ENCODE data around the gene CHP2. TPM values are rescaled to one million over a fixed set of nuclear protein-coding genes. Genes with fewer than 3 reads are reported as not detected.
"Not testable (repeated sequence)": the region's sequence is repeated elsewhere in the genome, so short reads cannot be mapped to it uniquely, and the experiment has no call there.

The CHP2 gene
- total RNA-seq, 1 donor from 2014 or later, result not detected

DNA sequence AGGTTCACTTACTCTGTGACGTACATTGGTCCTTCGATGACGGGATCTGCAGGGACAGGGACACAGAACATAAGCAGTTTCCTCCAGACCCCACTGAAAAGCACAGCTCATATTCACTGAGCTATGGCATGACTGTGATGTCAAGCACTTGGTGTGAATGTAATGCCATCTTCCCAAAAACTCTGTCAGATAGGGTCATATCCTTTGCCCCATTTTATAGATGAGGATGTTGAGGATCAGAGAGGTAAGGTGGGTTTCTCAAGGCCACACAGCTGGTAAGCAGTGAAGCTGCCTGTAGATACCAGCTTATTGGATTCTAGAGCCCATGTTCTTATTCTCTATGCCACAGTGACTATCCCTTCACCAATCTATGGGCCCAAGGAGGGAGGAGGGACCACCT lies 44.3 kb upstream of the CHP2 start:
- Mint-ChIP-seq H3K4me3 (no peak overlapping the region), H3K36me3 (ENCODE audit: low read depth) (no peaks in the 10 kb centered on the region), H3K9me3 (peaks cover 7% of the 10 kb centered on the region), H3K27me3 (peaks cover 40% of the 10 kb centered on the region), H3K27ac (no peak overlapping the region), H3K4me1 (no peaks in the 10 kb centered on the region)
- ChIA-PET CTCF (no interaction called here), POLR2A (no interaction called here)
- TF ChIP-seq, protein P1, sequence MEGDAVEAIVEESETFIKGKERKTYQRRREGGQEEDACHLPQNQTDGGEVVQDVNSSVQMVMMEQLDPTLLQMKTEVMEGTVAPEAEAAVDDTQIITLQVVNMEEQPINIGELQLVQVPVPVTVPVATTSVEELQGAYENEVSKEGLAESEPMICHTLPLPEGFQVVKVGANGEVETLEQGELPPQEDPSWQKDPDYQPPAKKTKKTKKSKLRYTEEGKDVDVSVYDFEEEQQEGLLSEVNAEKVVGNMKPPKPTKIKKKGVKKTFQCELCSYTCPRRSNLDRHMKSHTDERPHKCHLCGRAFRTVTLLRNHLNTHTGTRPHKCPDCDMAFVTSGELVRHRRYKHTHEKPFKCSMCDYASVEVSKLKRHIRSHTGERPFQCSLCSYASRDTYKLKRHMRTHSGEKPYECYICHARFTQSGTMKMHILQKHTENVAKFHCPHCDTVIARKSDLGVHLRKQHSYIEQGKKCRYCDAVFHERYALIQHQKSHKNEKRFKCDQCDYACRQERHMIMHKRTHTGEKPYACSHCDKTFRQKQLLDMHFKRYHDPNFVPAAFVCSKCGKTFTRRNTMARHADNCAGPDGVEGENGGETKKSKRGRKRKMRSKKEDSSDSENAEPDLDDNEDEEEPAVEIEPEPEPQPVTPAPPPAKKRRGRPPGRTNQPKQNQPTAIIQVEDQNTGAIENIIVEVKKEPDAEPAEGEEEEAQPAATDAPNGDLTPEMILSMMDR (IDR thresholded peaks at IDR 0.05), result no peak
- no peak for DNase-seq
- ATAC-seq (ENCODE audit: low read depth), result no peak
- intact Hi-C loops (cut with micrococcal nuclease), result no loop called here

DNA sequence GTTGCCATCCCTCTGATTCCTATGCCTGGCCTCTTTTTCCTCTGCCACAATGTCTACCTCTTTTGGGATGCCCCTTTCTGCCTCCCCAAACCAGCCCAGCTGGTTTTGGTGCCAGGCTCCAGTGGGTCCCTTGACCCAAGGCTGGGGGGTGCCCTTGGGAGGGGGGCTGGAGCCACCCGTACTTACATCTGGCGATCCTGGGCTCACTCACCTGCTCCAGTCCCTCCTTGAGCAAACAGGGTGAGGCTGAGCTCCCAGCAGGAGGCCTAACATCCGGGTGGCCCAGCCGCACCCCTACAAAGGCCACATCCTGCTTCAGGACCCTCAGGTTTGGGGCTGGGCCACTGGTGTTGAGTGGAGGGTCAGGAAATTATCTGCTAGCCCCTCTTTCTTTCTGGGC lies 43.0 kb upstream of the CHP2 start:
- ChIA-PET CTCF (no interaction called here), POLR2A (no interaction called here)
- Mint-ChIP-seq H3K36me3 (ENCODE audit: low read depth) (no peaks in the 10 kb centered on the region), H3K4me3 (no peak overlapping the region), H3K27me3 (peaks cover 40% of the 10 kb centered on the region), H3K4me1 (no peaks in the 10 kb centered on the region), H3K9me3 (peaks cover 7% of the 10 kb centered on the region), H3K27ac (no peak overlapping the region)
- no peak for ATAC-seq (ENCODE audit: low read depth)
- DNase-seq, result no peak
- intact Hi-C loops (cut with micrococcal nuclease), result no loop called here
- TF ChIP-seq, protein P1 (IDR thresholded peaks at IDR 0.05), result no peak

DNA sequence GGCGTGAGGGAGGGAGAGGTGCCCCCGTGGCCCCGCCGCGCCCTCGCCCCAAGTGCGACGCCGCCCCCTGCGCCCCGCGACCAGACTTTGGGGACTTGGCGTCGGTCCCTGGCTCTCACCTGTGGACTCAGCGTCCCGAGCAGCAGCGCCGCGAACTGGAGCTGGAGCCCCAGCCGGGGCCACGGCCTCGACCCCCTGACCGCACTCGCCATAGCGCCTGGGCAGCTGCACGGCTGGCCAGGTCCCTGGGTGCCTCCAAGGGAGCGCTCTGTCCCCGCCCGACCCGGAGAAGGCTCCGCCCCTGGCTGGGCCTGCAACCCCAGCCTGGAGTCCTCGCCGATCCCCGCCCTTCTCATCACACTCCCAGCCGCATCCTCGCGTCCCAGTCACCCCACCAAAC lies 41.9 kb upstream of the CHP2 start, which contains the start of gene ERN2:
Gene ERN2, minus strand, starts transcription at position 247 of the 400 bp plus-strand sequence. Its CDS starts 35 bp downstream, at position 212.
- Mint-ChIP-seq H3K9me3 (peaks cover 7% of the 10 kb centered on the region), H3K27me3 (peaks cover 49% of the 10 kb centered on the region), H3K4me3 (no peak within 1 kb of the TSS), H3K27ac (no peak within 1 kb of the TSS), H3K4me1 (no peaks in the 10 kb centered on the region), H3K36me3 (ENCODE audit: low read depth) (no peaks in the 10 kb centered on the region)
- DNase-seq (no peak), ATAC-seq (ENCODE audit: low read depth) (no peak)
- ChIA-PET POLR2A (no interaction called here), CTCF (no interaction called here)
- TF ChIP-seq, protein P1 (IDR thresholded peaks at IDR 0.05), result no peak
- intact Hi-C loops (cut with micrococcal nuclease), result no loop called here

DNA sequence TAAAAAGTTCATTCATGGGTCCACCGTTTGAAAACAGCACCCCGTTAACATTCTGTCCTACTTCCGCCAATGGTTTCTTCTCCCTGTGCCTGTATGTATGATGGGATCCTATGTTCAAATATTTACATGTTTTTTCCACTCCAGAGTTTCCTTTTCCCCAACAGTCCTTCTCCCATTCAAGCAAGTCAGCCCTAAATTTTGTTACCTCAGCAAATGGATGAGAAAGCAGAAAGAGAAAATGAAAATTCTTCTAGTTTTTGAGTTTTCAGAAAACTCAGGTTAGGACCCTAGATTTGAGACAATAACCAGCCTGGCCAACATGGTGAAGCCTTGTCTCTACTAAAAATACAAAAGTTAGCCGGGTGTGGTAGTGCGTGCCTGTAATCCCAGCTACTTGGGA lies 38.3 kb upstream of the CHP2 start:
- peaks cover 48% of the 10 kb centered on the region for H3K27me3 Mint-ChIP-seq

DNA sequence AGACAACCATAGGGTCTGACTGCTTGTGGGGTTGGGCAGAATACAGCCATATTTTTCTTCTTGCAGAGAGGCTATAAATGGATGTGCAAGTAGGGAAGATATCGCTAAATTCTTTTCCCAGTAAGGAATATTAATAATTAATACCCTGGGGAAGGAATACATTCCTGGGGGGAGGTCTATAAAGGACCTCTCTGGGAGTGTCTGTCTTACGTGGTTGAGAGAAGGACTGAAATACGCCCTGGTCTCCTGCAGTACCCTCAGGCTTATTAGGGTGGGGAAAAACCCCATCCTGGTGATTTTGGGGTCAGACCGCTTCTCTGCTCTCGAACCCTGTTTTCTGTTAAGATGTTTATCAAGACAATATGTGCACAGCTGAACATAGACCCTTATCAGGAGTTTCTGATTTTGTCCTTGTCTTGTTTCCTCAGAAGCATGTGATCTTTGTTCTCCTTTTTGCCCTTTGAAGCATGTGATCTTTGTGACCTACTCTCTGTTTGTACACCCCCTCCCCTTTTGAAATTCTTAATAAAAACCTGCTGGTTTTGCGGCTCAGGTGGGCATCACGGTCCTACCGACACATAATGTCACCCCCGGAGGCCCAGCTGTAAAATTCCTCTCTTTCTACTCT lies 32.1 kb upstream of the CHP2 start:
- H3K4me3 Mint-ChIP-seq; H3K36me3 Mint-ChIP-seq (ENCODE audit: low read depth); DNase-seq; CTCF ChIA-PET; H3K9me3 Mint-ChIP-seq; H3K27ac Mint-ChIP-seq; ATAC-seq (ENCODE audit: low read depth); H3K4me1 Mint-ChIP-seq: not testable (repeated sequence)
- H3K27me3 Mint-ChIP-seq, result peaks cover 20% of the 10 kb centered on the region
- POLR2A ChIA-PET, result interaction anchor here (0.5 kb wide), 1 partner anchor 15 kb away, joined by 11 read pairs; no protein-coding TSS in a partner anchor
- intact Hi-C loops (cut with micrococcal nuclease), result loop anchor here (10.0 kb wide), 1 partner anchor 78 kb away; the partner anchor contains the start of genes DCTN5 and PALB2

More for the DNA sequence above, 38.3 kb upstream of the CHP2 start:
- ChIA-PET POLR2A (no interaction called here), CTCF (no interaction called here)
- H3K4me3 Mint-ChIP-seq, result no peak overlapping the region
- no peak for ATAC-seq (ENCODE audit: low read depth)
- no peaks in the 10 kb centered on the region for H3K36me3 Mint-ChIP-seq (ENCODE audit: low read depth)
- intact Hi-C loops (cut with micrococcal nuclease), result no loop called here
- no peak overlapping the region for H3K27ac Mint-ChIP-seq
- no peak for DNase-seq
- H3K4me1 Mint-ChIP-seq, result no peaks in the 10 kb centered on the region
- TF ChIP-seq, protein P1 (IDR thresholded peaks at IDR 0.05), result no peak
- H3K9me3 Mint-ChIP-seq, result no peaks in the 10 kb centered on the region
